Kidney tubule cell (primary cell): ENCODE results near the gene FMR1NB.
A peak's percentile ranks its signal among the peaks of the same experiment; 100 is the strongest.

ENCODE experiments used
- DNase-seq: peaks from one replicate; pipeline ENCODE4 v3.0.0-alpha.2; 2018; ENCODE audit warnings: low spot score

FMR1NB gene

GRCh38 chrX:147981038-147981752 lies at the start of gene FMR1NB:
Gene FMR1NB (plus strand): TSS chrX:147981337. CDS start chrX:147981403, 66 bp downstream.
- DNase-seq: no peak

GRCh38 chrX:147933815-147934214 lies 47.3 kb upstream of the FMR1NB start:
- DNase-seq: no peak

GRCh38 chrX:147935156-147935758 lies 45.9 kb upstream of the FMR1NB start:
- no peak for DNase-seq

- no peak for DNase-seq
Measured at GRCh38 chrX:147945286-147945685, 35.9 kb upstream of the FMR1NB start.

- DNase-seq: no peak
Measured at GRCh38 chrX:147948531-147948930, 32.6 kb upstream of the FMR1NB start.

GRCh38 chrX:147950352-147950751 lies 30.8 kb upstream of the FMR1NB start:
- DNase-seq: no peak

GRCh38 chrX:147953976-147954375 lies 27.2 kb upstream of the FMR1NB start:
- DNase-seq: no peak

GRCh38 chrX:147957291-147957690 lies 23.8 kb upstream of the FMR1NB start:
- DNase-seq: no peak

- DNase-seq: peak; percentile 56
Measured at GRCh38 chrX:147958291-147958690, 22.8 kb upstream of the FMR1NB start.

- no peak for DNase-seq
Measured at GRCh38 chrX:147960722-147961121, 20.4 kb upstream of the FMR1NB start.

GRCh38 chrX:147962476-147962875 lies 18.7 kb upstream of the FMR1NB start:
- peak; percentile 28 for DNase-seq

- DNase-seq: peak; percentile 50
Measured at GRCh38 chrX:147978931-147979330, 2.2 kb upstream of the FMR1NB start.

- DNase-seq: no peak
Measured at GRCh38 chrX:148020329-148020728, 39.2 kb downstream of the FMR1NB start.

- no peak for DNase-seq
Measured at GRCh38 chrX:148024425-148025148, 43.5 kb downstream of the FMR1NB start.

- DNase-seq: no peak
Measured at GRCh38 chrX:148035380-148035779, 54.2 kb downstream of the FMR1NB start.

GRCh38 chrX:148037020-148037419 lies 55.9 kb downstream of the FMR1NB start:
- no peak for DNase-seq

- peak; percentile 73 for DNase-seq
Measured at GRCh38 chrX:148043271-148043855, 62.2 kb downstream of the FMR1NB start.

GRCh38 chrX:148047200-148047599 lies 66.1 kb downstream of the FMR1NB start:
- no peak for DNase-seq

- peak; percentile 46 for DNase-seq
Measured at GRCh38 chrX:148049441-148049840, 68.3 kb downstream of the FMR1NB start.

- DNase-seq: no peak
Measured at GRCh38 chrX:148051973-148052372, 70.8 kb downstream of the FMR1NB start.

- no peak for DNase-seq
Measured at GRCh38 chrX:148067285-148067684, 86.1 kb downstream of the FMR1NB start.

GRCh38 chrX:148069759-148070503 lies 88.8 kb downstream of the FMR1NB start:
- no peak for DNase-seq
